C4-2B (cell line): ENCODE results near the gene HIGD1C.
A peak's percentile ranks its signal among the peaks of the same experiment; 100 is the strongest.
"Not testable (repeated sequence)": the region's sequence is repeated elsewhere in the genome, so short reads cannot be mapped to it uniquely, and the experiment has no call there.

Experiments used
- H3K27ac ChIP-seq: fragments of 450-650 bp; 2 replicates; pipeline ENCODE4 v1.5.1; 2017
- ZFX ChIP-seq: fragments of 450-650 bp; IDR thresholded peaks from 2 replicates; pipeline ENCODE4 v1.6.1; 2017
- TF ChIP-seq, protein P1 (sequence below): fragments of 450-650 bp; conservative IDR thresholded peaks from 2 replicates; pipeline ENCODE4 v1.5.1; 2017; ENCODE audit warnings: mild to moderate bottlenecking

HIGD1C gene

DNA sequence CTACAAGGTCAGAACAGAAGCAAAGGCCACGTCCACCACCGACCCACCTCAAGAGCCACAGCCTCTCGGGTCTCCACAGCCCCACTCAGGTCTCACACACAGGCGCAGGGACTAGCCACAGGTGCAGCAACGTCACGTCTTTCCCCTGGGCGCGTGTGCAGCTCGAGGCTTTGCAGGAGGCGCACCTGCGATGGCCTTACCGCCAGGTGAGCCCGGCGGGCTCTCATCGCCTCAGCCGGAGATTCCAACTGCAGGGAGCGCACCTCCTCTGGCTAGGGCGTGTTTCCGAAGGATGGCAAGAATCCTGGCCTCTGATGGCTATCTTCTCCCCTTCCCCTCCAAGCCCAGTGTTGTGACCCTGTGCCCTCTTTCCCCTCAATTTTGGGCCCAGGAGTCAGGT lies at the start of gene HIGD1C:
HIGD1C (plus strand) TSS at position 35 of the 400 bp plus-strand sequence. CDS start 1,455 bp downstream, outside the sequence.
- TF ChIP-seq, protein P1, sequence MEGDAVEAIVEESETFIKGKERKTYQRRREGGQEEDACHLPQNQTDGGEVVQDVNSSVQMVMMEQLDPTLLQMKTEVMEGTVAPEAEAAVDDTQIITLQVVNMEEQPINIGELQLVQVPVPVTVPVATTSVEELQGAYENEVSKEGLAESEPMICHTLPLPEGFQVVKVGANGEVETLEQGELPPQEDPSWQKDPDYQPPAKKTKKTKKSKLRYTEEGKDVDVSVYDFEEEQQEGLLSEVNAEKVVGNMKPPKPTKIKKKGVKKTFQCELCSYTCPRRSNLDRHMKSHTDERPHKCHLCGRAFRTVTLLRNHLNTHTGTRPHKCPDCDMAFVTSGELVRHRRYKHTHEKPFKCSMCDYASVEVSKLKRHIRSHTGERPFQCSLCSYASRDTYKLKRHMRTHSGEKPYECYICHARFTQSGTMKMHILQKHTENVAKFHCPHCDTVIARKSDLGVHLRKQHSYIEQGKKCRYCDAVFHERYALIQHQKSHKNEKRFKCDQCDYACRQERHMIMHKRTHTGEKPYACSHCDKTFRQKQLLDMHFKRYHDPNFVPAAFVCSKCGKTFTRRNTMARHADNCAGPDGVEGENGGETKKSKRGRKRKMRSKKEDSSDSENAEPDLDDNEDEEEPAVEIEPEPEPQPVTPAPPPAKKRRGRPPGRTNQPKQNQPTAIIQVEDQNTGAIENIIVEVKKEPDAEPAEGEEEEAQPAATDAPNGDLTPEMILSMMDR = no peak
- no peak for TF ChIP-seq ZFX
- no peak within 1 kb of the TSS for H3K27ac ChIP-seq

DNA sequence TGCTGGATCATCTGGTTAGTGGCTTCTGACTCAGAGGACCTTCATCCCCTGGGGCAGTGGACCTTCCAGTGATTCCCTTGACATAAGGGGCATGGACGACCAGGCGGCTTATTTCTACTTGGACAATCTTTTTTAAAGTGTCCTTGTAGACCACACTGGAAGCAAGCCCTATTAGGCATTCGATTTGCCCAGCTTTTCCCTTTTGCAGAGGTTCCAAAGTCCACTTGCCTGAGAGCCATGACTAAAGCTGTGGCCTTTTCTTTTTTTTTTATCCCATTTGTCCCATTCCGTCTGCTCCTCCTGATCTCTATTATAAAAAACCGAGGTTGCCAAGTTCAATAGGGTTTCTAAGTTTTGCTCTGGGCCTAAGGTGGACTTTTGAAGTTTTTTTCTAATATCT lies 43.9 kb upstream of the HIGD1C start:
- H3K27ac ChIP-seq = not testable (repeated sequence)

DNA sequence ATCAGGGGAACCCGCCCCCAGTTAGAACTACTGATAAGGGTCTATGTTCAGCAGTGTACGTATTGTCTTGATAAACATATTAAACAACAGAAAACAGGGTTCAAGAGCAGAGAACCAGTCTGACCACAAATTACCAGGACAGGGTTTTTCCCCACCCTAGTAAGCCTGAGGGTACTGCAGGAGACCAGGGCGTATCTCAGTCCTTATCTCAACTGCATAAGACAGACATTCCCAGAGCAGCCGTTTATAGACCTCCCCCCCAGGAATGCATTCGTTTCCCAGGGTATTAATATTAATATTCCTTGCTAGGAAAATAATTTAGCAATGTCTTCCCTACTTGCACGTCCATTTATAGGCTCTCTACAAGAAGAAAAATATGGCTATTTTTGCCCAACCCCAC lies 40.0 kb upstream of the HIGD1C start:
- not testable (repeated sequence) for H3K27ac ChIP-seq

- TF ChIP-seq, protein P1 = no peak
- no peak for TF ChIP-seq ZFX
Observed at GRCh38 chr12:50913224-50913623, 39.1 kb upstream of the HIGD1C start.

GRCh38 chr12:50914872-50915484 lies 37.4 kb upstream of the HIGD1C start:
- no peak overlapping the region for H3K27ac ChIP-seq
- TF ChIP-seq, protein P1 = no peak
- no peak for TF ChIP-seq ZFX

More at GRCh38 chr12:50913224-50913623, 39.1 kb upstream of the HIGD1C start:
- H3K27ac ChIP-seq = peak overlapping the region; percentile 10; the same call in 1 of the 2 replicates

GRCh38 chr12:50916292-50916691 lies 36.1 kb upstream of the HIGD1C start:
- TF ChIP-seq, protein P1 = no peak
- TF ChIP-seq ZFX = no peak
- no peak overlapping the region for H3K27ac ChIP-seq

DNA sequence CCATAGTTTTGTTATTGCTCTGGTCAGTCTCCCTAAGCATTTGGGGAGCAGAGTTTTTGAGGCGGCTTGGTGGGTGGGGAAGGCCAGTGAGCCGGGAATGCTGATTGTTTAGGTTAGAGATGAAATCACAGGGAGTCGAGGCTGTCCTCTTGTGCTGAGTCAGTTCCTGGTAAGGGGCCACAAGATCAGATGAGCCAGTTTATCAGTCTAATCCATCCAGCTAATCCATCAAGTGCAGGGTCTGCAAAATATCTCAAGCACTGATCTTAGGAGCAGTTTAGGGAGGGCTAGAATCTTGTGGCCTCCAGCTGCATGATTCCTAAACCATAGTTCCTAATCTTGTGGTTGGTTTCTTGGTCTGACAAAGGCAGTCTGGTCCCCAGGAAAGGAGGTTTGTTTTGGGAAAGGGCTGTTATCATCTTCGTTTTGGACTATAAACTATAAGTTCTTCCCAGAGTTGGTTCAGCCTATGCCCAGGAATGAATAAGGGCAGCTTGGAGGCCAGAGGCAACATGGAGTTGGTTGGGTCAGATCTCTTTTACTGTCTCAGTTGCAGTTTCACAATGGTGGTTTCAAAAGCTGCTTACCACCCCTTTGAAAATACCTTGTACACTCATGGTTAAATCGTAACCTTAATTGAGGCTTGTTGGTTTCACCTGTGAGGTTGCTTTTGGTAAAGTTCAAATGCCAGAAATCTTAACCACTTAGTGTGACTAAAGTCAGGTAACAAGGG lies 33.6 kb upstream of the HIGD1C start:
- H3K27ac ChIP-seq = no peak overlapping the region
- TF ChIP-seq, protein P1 = no peak
- no peak for TF ChIP-seq ZFX

- H3K27ac ChIP-seq = no peak overlapping the region
- TF ChIP-seq ZFX = no peak
- TF ChIP-seq, protein P1 = no peak
Observed at GRCh38 chr12:50922820-50923219, 29.5 kb upstream of the HIGD1C start.
